ENCODE results near the gene NGDN.

NGDN gene

GRCh38 chr14:23478109-23478759 lies 8.7 kb downstream of the NGDN start:
- peak; percentile 57 to 65 for DNase-seq

DNA sequence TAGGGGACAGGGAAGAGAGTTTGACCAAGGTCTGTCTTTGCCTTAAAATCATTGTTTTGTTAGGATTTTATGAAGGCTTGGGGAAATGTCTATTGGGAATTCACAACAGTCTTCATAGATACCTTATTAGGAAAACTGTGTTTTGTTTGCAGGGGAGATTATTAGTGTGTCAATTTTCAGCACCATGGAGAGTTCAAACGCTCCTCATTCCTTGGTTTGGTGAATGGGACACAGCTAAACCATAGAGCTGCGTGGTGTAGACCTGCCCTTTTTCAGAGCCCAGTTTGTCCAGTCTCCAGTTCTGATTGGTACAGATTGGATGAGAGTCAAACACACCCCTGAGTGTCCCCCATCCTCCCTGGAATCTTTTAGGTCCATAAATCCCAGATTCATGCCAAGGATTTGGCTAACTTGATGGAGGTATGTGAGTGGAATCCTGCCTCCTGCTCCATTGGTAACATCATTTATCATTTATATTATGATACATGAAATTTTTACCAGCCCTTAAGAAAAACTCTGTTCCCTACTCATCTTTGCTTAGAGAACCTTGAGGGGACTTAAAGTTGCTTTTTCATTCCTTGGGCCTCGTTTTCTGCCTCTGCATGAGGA lies 12.0 kb downstream of the NGDN start:
- no peak for DNase-seq

DNA sequence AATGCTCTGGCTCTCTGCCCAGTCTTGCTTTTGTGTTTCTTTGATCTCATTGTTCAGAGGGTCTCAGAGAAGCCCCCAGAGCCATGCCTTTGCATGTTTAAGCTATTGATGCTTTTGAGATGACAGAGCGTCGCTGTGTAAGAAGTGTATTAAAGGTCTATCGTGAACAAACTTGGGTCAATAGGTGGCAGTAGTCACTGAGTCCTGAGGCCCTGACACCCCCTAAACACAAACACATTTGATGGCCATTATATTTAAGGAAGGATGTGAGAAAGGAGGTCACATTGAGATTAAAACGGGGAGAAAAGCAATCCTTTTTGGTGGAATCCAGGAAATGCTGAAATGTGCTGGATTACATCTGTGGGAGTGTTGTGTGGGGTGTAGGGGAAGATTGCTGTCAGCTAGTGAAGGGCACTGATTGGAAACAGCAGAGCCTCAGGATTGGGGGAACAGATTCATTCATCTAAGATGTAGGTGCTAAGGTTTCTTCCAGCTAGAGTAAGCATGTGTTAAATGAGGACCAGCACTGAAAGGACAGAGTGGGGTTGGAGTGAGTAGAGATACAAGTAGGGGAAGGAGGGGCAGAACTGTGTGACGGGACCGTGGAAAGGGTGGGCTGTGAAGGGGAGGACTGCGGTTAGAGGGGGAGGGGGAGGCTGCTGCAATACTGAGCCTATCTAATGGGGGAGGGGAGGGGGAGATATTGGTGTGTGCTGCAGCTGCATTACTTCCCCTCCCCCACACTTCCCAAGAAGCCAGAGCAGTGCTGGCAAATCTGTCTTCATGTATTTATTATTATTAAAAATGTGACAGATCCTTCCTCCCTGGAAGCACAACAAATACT lies 12.7 kb downstream of the NGDN start:
- DNase-seq: no peak

DNA sequence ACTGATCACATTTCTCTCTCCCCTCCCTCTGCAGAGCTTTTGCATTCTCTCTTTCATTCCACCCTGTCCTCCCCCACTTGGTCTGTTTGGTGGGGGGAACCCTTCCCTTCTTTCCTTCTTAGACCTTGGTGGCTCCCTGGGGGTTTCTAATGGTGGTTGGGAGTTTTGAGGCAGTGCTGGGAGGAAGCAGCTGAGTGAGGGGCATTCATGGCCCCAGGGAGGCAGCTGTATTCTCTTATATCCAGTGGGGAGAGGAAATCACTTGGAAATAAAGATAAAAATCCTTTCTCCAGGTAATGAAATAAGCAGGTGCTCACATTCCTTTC lies 13.3 kb downstream of the NGDN start:
- DNase-seq: no peak

- DNase-seq: peak; percentile 67 to 75
These were observed 13.8 kb downstream of the NGDN start for GRCh38 chr14:23483236-23483854.

DNA sequence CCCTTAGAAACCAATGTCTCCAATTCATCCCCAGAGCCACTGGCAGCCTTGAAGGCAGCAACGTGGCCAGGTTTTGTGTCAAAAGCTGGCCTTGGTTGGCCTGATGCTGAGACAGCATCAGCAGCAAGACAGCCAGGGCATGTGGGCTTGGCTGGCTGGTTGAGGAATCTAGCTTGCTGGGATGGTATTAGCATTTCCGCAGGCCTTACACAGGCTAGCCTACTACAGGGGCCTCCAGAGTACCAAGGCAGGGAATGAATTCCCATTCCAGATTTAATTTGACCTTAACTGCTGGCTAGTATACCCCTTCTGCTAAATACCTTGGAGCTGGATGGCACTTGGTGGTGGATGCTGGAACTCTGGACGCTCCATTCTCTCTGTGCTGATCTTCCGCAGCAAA lies 15.8 kb downstream of the NGDN start:
- no peak for DNase-seq

GRCh38 chr14:23486036-23486435 lies 16.5 kb downstream of the NGDN start:
- DNase-seq: no peak

GRCh38 chr14:23487216-23487615 lies 17.7 kb downstream of the NGDN start:
- no peak for DNase-seq

DNA sequence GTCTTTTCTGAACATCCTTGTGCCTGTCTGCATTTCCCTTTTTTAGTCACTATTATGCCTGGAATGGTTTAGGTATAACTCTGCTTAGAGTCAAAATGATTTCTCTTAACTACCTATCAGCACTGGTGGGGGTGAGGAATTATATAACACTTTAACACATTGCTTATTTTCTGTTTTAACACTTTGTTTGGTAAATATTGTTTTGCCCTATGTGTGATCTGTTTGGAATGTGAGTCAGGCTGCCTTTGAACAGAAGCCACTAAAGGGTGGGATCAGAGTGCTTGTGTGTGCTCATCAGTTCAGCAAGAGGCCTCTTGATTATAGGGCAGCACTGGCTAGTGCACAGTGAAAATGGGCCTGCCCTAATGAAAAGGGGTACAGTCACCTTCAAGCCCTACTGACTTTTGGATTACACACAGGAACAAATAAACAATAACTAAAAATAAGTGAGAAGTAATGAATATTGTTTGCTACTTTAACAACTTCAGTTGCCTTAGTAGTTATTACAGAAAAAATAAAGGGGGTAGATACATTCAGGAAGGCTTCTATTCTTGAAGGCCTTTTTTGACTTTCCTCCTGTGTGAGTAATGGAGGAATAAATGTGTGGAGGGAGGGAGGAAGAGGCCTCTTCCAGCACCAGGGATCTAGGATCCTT lies 23.2 kb downstream of the NGDN start:
- DNase-seq: no peak

GRCh38 chr14:23494223-23494622 lies 24.7 kb downstream of the NGDN start:
- no peak for DNase-seq

DNA sequence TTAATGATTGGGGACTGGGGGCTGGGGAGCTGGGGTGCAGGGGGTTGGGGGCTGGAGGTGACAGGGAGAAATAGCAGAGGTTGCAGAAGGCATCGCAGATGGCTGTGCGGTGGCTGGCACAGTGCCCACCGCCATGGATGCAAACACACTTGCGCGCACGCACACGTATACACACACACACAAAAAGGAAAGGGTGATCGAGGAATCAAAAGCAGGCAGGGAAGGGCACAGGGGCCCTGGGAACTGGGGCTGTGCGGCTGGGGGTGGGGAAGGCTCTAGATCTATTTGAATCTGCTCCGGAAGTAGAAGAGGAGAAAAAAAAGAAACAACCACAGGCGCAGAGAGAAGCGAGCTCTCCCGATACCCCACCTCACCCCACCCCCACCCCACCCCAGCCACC lies 42.7 kb downstream of the NGDN start:
- DNase-seq: peak; percentile 49

- DNase-seq: peak; percentile 22
These were observed 43.7 kb downstream of the NGDN start for GRCh38 chr14:23513005-23513817.

GRCh38 chr14:23513818-23514643 lies 44.5 kb downstream of the NGDN start:
- DNase-seq: peak in 1 of 2 experiments; percentile 27

GRCh38 chr14:23514644-23514957 lies 45.1 kb downstream of the NGDN start:
- DNase-seq: peak in 1 of 2 experiments; percentile 31

GRCh38 chr14:23517650-23518326 lies 48.3 kb downstream of the NGDN start:
- DNase-seq: no peak

- DNase-seq: no peak
These were observed 49.2 kb downstream of the NGDN start for GRCh38 chr14:23518709-23519108.

- DNase-seq: no peak
These were observed 51.5 kb downstream of the NGDN start for GRCh38 chr14:23520899-23521533.

DNA sequence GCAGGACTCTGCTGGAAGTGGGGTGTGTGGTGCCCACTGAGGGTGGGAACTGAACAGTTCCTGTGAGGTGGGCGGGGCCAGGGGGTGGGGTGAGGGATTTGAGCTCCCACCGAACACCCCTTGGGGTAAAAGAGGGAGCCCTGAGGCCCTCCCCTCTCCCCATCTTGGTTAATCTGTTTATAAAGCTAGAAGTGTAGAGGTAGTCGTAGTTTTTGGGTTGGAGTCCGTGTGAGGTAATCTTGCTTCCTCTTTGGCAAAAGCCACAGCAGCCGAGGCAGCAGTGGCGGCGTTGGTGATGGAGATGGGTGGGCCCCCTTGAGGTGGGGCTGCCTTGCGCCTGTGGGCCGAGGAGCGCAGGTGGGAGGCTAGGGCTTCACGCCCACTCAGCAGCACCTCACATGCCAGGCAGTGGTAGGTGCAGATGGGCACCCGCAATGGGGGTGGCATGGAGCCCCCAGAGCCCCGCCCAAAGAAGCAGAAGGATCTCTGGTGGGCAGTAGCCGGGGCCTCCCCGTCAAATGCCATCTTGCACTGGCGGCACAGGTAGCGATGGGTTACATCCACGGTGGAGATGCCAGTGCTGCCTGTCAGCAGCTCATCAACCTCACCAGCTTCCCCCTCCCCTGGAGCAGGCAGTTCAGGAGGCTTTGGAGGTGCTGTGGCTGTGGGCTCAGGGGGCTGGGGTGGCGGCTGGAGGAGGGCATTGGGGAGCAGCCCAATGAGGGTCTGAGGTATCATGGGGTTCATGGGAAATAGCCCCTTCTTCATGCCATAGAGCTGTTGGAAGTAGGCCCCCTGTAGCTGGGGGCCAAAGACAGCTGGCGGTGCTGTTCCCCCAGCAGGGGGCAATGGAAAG lies 52.5 kb downstream of the NGDN start:
- DNase-seq: no peak

- DNase-seq: no peak
These were observed 53.2 kb downstream of the NGDN start for GRCh38 chr14:23522643-23523198.
